Heart right ventricle (tissue), 16 donors: ENCODE measurements around the gene DMBX1. TPM values are rescaled to one million over a fixed set of nuclear protein-coding genes. Genes with fewer than 3 reads are reported as not detected.

Source experiments
- ATAC-seq, 8 donors: fragments of 200-7000 bp; cut with Tn5 transposase; one replicate each; pipeline ENCODE4 v1.9.1; 2020; ENCODE audit warnings: mild to moderate bottlenecking in 8 of 8, moderate library complexity in 8 of 8, moderate number of reproducible peaks in 1 of 8
- DNase-seq, 2 donors: peaks; one replicate each; pipeline ENCODE4 v3.0.0-alpha.2; 2020
- H3K27ac ChIP-seq, 10 donors: fragments of 200-600 bp; sonication (generic) in 2 of 10; one replicate each; pipeline versions ENCODE4 v1.5.0 to v1.8.0; 2020 to 2022; ENCODE audit warnings: mild to moderate bottlenecking in 3 of 10
- H3K27me3 ChIP-seq, 7 donors: fragments of 200-600 bp; one replicate each; pipeline ENCODE4 v1.8.0; 2021 to 2022; ENCODE audit warnings: mild to moderate bottlenecking in 2 of 7
- H3K36me3 ChIP-seq, 9 donors: fragments of 200-600 bp; sonication (generic) in 1 of 9; one replicate each; pipeline versions ENCODE4 v1.5.0 to v1.8.0; 2020 to 2022; ENCODE audit warnings: mild to moderate bottlenecking in 2 of 9
- H3K4me1 ChIP-seq, 9 donors: fragments of 200-600 bp; sonication (generic) in 1 of 9; one replicate each; pipeline versions ENCODE4 v1.5.0 to v1.8.0; 2020 to 2022; ENCODE audit warnings: mild to moderate bottlenecking in 4 of 9
- H3K4me3 ChIP-seq, 10 donors: fragments of 200-600 bp; sonication (generic) in 2 of 10; one replicate each; pipeline versions ENCODE4 v1.5.0 to v1.8.0; 2020 to 2022; ENCODE audit warnings: mild to moderate bottlenecking in 7 of 10, moderate library complexity in 2 of 10
- H3K9me3 ChIP-seq, 11 donors: fragments of 200-600 bp in 10 of 11; sonication (generic) in 2 of 11; one replicate each; pipeline versions ENCODE4 v1.5.0 to v1.8.0; 2013 to 2022; ENCODE audit warnings: mild to moderate bottlenecking in 2 of 11, control low read depth in 1 of 11, moderate library complexity in 1 of 11
- WGBS, 2 donors: extraction: QIAGEN DNeasy Blood & Tissue Kit; methylation state at CpG; one replicate each; pipeline ENCODE4 v1.1.7; 2013; ENCODE audit warnings: inconsistent platforms in 1 of 2; 5-methylcytosine and 5-hydroxymethylcytosine counted together
- intact Hi-C, 10 donors: fragments of 100-400 bp; cut with DNase I; formaldehyde crosslinking; loops; one replicate each; pipeline versions ENCODE4 v1.11.1 to v1.14.2; 2022
- polyA plus RNA-seq, 2 donors: library from polyadenylated mRNA; stranded (reverse); fragments of 200-250 nt; gene quantifications; one replicate each; pipeline ENCODE4 v1.2.3, GENCODE V29; 2013
- total RNA-seq, 10 donors: library from RNA; stranded (reverse); fragmentation: NEBNext Ultra II Directional in 3 of 10; extraction: Animal tissue kit (Norgen Biotek cat#: 25700) in 3 of 10; gene quantifications; one replicate each; pipeline versions ENCODE4 v1.2.1 to v1.2.4, GENCODE V29; 2021 to 2023
- TF ChIP-seq, protein P1 (sequence below), 9 donors: fragments of 200-600 bp; sonication (generic) in 2 of 9; IDR thresholded peaks; one replicate each; pipeline versions ENCODE4 v1.5.0 to v1.8.0; 2021 to 2022; ENCODE audit warnings: antibody characterized with exemption in 9 of 9, mild to moderate bottlenecking in 5 of 9, moderate library complexity in 1 of 9
- donor health status: Arrhythmogenic right ventricular cardiomyopathy.
- donor health status: ischemic (EF 13 %, LVEDD 7.1; RV severe dilation, severe dysfunction).
- donor health status: healthy with polysubstance abuse.
- donor health status: DM: no; HTN: yes; CAD: no.
- donor health status: DM: no; HTN: no; CAD: no.
- donor health status: ischemic (EF 25% LVEDD 6.9; RV normal size, moderate dysfunction).
- donor health status: ischemic (EF 25% LVEDD 5.7; RV mildly dilated, moderate dysfunction).
- donor health status: healthy.
- donor health status: DM: yes; HTN: yes; CAD: no.
- donor health status: Ischemic cardiomyopathy.
- donor health status: ischemic (EF 35%, LVEDD 5.7; RV mildly dilated, moderate dysfunction).
- donor health status: nonischemic (EF 11% LVEDD 7.7; RV severe dilation, severe dysfunction).
- donor health status: DM: yes; HTN: yes; CAD: no.
- donor health status: PGD.
- donor health status: ischemic (EF 29% LVEDD 5.4; RV normal size, mild dysfunction).
- donor health status: nonischemic (EF 23%, LVEDD 6.1; RV moderate dilation, normal function).

Gene DMBX1
- total and polyA plus RNA-seq, 12 donors = not detected

DNA sequence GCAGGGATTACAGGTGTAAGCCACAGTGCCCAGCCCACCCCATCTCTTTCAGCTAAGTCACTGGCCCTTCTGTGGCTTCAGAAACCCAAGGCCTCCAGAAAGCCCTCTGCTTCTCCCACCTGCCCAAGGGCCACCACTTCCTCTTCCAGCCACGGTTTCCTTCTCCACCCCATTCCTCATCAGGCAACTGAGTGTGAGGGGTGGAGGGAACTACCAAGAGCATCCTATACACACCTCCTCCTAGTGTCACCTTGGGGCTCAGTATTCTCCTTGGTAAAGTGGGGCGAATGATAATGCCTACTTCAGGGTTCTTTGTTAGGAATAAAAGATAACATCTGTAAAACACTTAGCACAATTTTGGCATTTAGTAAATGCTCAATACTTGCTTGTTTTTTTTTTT is 31.8 kb downstream of the DMBX1 start:
- TF ChIP-seq, protein P1, sequence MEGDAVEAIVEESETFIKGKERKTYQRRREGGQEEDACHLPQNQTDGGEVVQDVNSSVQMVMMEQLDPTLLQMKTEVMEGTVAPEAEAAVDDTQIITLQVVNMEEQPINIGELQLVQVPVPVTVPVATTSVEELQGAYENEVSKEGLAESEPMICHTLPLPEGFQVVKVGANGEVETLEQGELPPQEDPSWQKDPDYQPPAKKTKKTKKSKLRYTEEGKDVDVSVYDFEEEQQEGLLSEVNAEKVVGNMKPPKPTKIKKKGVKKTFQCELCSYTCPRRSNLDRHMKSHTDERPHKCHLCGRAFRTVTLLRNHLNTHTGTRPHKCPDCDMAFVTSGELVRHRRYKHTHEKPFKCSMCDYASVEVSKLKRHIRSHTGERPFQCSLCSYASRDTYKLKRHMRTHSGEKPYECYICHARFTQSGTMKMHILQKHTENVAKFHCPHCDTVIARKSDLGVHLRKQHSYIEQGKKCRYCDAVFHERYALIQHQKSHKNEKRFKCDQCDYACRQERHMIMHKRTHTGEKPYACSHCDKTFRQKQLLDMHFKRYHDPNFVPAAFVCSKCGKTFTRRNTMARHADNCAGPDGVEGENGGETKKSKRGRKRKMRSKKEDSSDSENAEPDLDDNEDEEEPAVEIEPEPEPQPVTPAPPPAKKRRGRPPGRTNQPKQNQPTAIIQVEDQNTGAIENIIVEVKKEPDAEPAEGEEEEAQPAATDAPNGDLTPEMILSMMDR (IDR thresholded peaks at IDR 0.05) = no peak
- Histone ChIP-seq H3K4me1 (peaks cover 0 to 17% (median 4%) of the 10 kb centered on the region in 9 donors), H3K36me3 (no peaks in the 10 kb centered on the region), H3K27me3 (peaks cover 0 to 62% (median 54%) of the 10 kb centered on the region in 7 donors), H3K4me3 (no peak overlapping the region), H3K9me3 (no peaks in the 10 kb centered on the region), H3K27ac (no peak overlapping the region)
- intact Hi-C loops = loop anchor here in 1 of 10 donors (5.0 kb wide), 1 partner anchor 34 kb away; the partner anchor contains the start of gene DMBX1
- 70 to 82% methylated on average over 2 of the region's 2 CpGs for WGBS, 2 donors
- DNase-seq (no peak), ATAC-seq (no peak)

DNA sequence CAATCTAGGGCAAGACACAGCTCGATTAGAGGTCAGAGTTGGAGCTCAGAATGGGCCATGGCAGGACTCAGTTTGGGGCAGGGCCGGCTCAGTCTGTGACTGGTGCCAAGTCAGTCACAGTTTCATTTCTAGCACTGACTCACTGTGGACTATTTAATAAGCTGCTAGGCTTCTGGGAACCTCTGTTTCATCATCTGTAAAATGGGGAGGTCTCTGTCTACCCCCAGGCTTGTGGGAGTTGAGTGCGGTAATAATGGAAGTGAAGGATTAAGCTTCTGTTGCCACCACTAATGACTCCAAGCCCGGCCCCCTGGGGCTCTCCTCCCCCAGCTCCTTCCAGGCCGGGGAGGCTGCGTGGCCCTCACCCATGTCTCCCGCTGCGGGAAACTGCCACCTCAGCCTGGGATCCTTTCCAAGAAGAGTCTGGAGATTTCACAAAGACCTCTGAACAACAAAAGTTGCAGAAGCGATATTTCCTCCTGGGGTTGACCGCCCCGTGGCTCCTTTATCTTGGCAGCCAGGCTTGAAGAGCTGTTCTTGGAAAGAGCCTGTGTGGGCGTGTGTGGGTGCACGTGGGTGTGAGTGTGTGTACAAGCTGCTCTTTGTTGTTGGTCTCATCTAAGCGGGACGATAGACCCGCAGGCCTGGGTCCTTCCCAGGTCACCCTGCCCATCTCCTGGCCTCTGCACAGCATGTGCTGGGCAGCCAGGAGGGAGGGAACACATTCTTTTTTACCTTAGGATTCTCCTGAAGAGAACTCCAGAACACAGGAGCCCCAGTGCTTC is 32.7 kb downstream of the DMBX1 start:
- WGBS, 2 donors = 32 to 47% methylated on average over 16 of the region's 16 CpGs
- intact Hi-C loops = loop anchor here in 1 of 10 donors (5.0 kb wide), 1 partner anchor 35 kb away; the partner anchor contains the start of gene DMBX1

DNA sequence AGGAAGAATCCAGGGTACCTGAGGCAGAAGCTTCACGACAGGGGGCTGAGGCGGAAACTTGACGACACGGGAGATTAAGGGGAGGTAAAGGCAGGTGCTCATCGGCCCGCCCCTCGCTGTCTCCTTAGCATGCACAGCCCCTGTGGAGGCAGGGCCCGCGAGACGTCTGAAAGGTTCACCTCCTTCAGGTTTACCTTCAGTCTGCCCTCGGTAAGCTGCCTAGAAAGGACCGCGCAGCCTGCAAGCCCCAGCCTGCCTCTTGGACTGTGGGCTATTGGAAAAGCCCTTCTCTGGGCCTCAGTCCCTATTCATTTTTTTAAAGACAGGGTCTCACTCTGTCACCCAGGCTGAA is 33.3 kb downstream of the DMBX1 start:
- H3K27me3 ChIP-seq = peaks cover 0 to 62% (median 53%) of the 10 kb centered on the region in 7 donors
- no peak overlapping the region for H3K27ac ChIP-seq
- WGBS, 2 donors = 65 to 66% methylated on average over 13 of the region's 13 CpGs
- H3K9me3 ChIP-seq = no peaks in the 10 kb centered on the region
- DNase-seq (no peak), ATAC-seq (no peak)
- no peak overlapping the region for H3K4me3 ChIP-seq
- no peaks in the 10 kb centered on the region for H3K36me3 ChIP-seq
- H3K4me1 ChIP-seq = peaks cover 0 to 17% (median 4%) of the 10 kb centered on the region in 9 donors
- intact Hi-C loops = loop anchor here in 1 of 10 donors (5.0 kb wide), 1 partner anchor 36 kb away; the partner anchor contains the start of gene DMBX1
- TF ChIP-seq, protein P1 (IDR thresholded peaks at IDR 0.05) = no peak

More for the DNA sequence above, 32.7 kb downstream of the DMBX1 start:
- Histone ChIP-seq H3K27ac (no peak overlapping the region), H3K27me3 (peaks cover 0 to 63% (median 54%) of the 10 kb centered on the region in 7 donors), H3K4me3 (no peak overlapping the region), H3K36me3 (no peaks in the 10 kb centered on the region), H3K4me1 (peaks cover 0 to 17% (median 4%) of the 10 kb centered on the region in 9 donors), H3K9me3 (no peaks in the 10 kb centered on the region)
- TF ChIP-seq, protein P1 (IDR thresholded peaks at IDR 0.05) = no peak
- ATAC-seq = peak in 4 of 8 donors; percentile 9 to 71 (median 18)
- DNase-seq = no peak

DNA sequence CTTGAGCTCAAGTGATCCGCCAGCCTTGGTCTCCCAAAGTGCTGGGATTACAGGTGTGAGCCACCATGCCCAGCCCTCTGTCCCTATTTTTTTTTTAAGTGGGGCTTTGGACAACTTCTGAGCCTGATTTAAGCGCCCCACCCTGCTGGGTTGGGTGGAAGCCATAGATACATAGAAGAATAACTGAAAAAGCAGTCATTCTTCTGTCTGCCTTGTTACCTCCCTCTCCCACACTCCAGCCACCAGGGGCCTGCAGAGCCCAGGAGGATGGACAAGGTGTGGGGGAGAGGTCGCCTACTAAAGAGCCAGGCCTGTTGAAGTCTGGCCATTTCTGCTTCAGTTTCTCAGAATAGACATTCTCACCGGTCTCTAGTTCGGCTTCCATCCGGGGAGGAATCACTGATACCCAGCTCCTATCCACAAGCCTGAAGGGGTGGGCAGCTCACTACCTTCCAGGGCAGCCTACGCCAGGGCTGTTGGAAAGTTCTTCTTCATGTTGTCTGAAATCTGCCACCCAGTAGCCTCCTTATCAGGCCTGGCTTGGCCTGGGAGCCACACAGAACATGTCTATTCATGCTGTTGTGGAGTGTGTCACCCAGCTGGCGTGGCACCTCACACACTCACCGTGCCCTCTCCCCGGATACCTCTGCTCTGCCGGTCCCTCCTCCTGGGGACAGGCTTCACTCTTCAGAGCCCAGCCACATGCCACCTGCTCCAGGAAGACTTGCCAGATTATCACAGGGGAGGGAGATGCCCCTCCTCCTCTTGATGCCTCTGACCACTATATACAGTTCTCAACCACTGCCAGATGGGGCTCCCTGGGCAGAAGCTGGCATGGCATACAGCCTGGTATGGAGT is 34.1 kb downstream of the DMBX1 start:
- intact Hi-C loops = loop anchor here in 1 of 10 donors (5.0 kb wide), 1 partner anchor 36 kb away; the partner anchor contains the start of gene DMBX1
- H3K4me3 ChIP-seq = no peak overlapping the region
- H3K27ac ChIP-seq = no peak overlapping the region
- H3K9me3 ChIP-seq = no peaks in the 10 kb centered on the region
- DNase-seq = no peak
- 76 to 87% methylated on average over 11 of the region's 11 CpGs for WGBS, 2 donors
- TF ChIP-seq, protein P1 (IDR thresholded peaks at IDR 0.05) = no peak
- peaks cover 0 to 17% (median 6%) of the 10 kb centered on the region in 9 donors for H3K4me1 ChIP-seq
- no peak for ATAC-seq
- H3K36me3 ChIP-seq = no peaks in the 10 kb centered on the region
- peaks cover 0 to 60% (median 52%) of the 10 kb centered on the region in 7 donors for H3K27me3 ChIP-seq
